Neuronal stem cell (in vitro differentiated cells): ENCODE data around the gene GRN.
"Not testable (repeated sequence)": the region's sequence is repeated elsewhere in the genome, so short reads cannot be mapped to it uniquely, and the experiment has no call there.

Source experiments
- DNase-seq: peaks from one replicate; pipeline ENCODE4 v3.0.0-alpha.2; 2013; ENCODE audit warnings: low spot score
- H2AFZ ChIP-seq: one replicate; pipeline ENCODE4 v1.6.1; 2013; ENCODE audit warnings: mild to moderate bottlenecking, low read length, inconsistent platforms
- H2AK5ac ChIP-seq: 2 replicates; pipeline ENCODE4 v1.6.1; 2013; ENCODE audit warnings: low read depth, mild to moderate bottlenecking, inconsistent platforms, low read length, moderate library complexity, mixed read lengths
- H2BK120ac ChIP-seq: 2 replicates; pipeline ENCODE4 v1.6.1; 2013; ENCODE audit warnings: low read depth, mild to moderate bottlenecking, inconsistent platforms, low read length, moderate library complexity, mixed read lengths
- H2BK12ac ChIP-seq: one replicate; pipeline ENCODE4 v1.6.1; 2013; ENCODE audit warnings: low read length, inconsistent platforms
- H2BK15ac ChIP-seq: 2 replicates; pipeline ENCODE4 v1.6.1; 2013; ENCODE audit warnings: mild to moderate bottlenecking, low read length, inconsistent platforms, mixed read lengths
- H2BK5ac ChIP-seq: one replicate; pipeline ENCODE4 v1.6.1; 2013; ENCODE audit warnings: inconsistent platforms, mild to moderate bottlenecking, low read length, moderate library complexity
- H3K14ac ChIP-seq: one replicate; pipeline ENCODE4 v1.6.1; 2013; ENCODE audit warnings: low read length, inconsistent platforms
- H3K18ac ChIP-seq: 2 replicates; pipeline ENCODE4 v1.6.1; 2013; ENCODE audit warnings: low read length, inconsistent platforms
- H3K23ac ChIP-seq: 2 replicates; pipeline ENCODE4 v1.6.1; 2013; ENCODE audit warnings: low read depth, mild to moderate bottlenecking, mixed read lengths, low read length, inconsistent platforms; ENCODE audit not compliant: poor library complexity
- H3K27ac ChIP-seq: replicated peaks from 3 replicates; pipeline ENCODE4 v1.5.1; 2013; ENCODE audit warnings: low read length, inconsistent platforms
- H3K27me3 ChIP-seq, 3 experiments: 2 replicates each; pipeline ENCODE4 v1.6.1; 2013; ENCODE audit warnings: low read length in 3 of 3, mild to moderate bottlenecking in 2 of 3, inconsistent platforms in 1 of 3, low read depth in 1 of 3, mixed read lengths in 1 of 3, moderate library complexity in 1 of 3; ENCODE audit not compliant: control insufficient read depth in 3 of 3, insufficient read depth in 3 of 3
- H3K36me3 ChIP-seq, 2 donors: replicated peaks in 1 of 2; 2 replicates each; pipeline ENCODE4 v1.6.1; 2013; ENCODE audit warnings: low read length in 2 of 2; ENCODE audit not compliant: control insufficient read depth in 2 of 2, insufficient read depth in 2 of 2
- H3K4ac ChIP-seq: 2 replicates; pipeline ENCODE4 v1.6.1; 2013; ENCODE audit warnings: inconsistent platforms, mild to moderate bottlenecking, low read length, moderate library complexity
- H3K4me1 ChIP-seq, 2 donors: 1 replicate in 1 of 2; 2 replicates in 1 of 2; pipeline ENCODE4 v1.6.1; 2013; ENCODE audit warnings: low read length in 2 of 2, low read depth in 1 of 2; ENCODE audit not compliant: control insufficient read depth in 2 of 2, insufficient read depth in 1 of 2
- H3K4me2 ChIP-seq: one replicate; pipeline ENCODE4 v1.6.1; 2013; ENCODE audit warnings: mild to moderate bottlenecking, low read length, inconsistent platforms; ENCODE audit not compliant: insufficient read depth, poor library complexity, severe bottlenecking
- H3K4me3 ChIP-seq, 2 donors: 2 replicates each; pipeline ENCODE4 v1.5.1; 2013; ENCODE audit warnings: low read length in 2 of 2, mild to moderate bottlenecking in 2 of 2, inconsistent platforms in 1 of 2, moderate library complexity in 1 of 2
- H3K79me1 ChIP-seq: one replicate; pipeline ENCODE4 v1.6.1; 2013; ENCODE audit warnings: low read depth, mild to moderate bottlenecking, inconsistent platforms, low read length, moderate library complexity
- H3K9ac ChIP-seq: one replicate; pipeline ENCODE4 v1.6.1; 2013; ENCODE audit warnings: mild to moderate bottlenecking, low read depth, low read length, inconsistent platforms; ENCODE audit not compliant: poor library complexity
- H3K9me3 ChIP-seq, 2 donors: replicated peaks in 1 of 2; 2 replicates each; pipeline versions ENCODE3 to v1.6.1; 2013; ENCODE audit warnings: low read length in 2 of 2, mild to moderate bottlenecking in 2 of 2, inconsistent platforms in 1 of 2, low read depth in 1 of 2, mixed read lengths in 1 of 2, moderate library complexity in 1 of 2; ENCODE audit not compliant: control insufficient read depth in 2 of 2, insufficient read depth in 1 of 2
- H4K8ac ChIP-seq: one replicate; pipeline ENCODE4 v1.6.1; 2013; ENCODE audit warnings: low read depth, mild to moderate bottlenecking, inconsistent platforms, low read length, moderate library complexity
- H4K91ac ChIP-seq: one replicate; pipeline ENCODE4 v1.6.1; 2013; ENCODE audit warnings: low read length, low read depth, mild to moderate bottlenecking, inconsistent platforms; ENCODE audit not compliant: poor library complexity
- WGBS, 2 donors: extraction: QIAGEN DNeasy Blood & Tissue Kit; methylation state at CpG; one replicate each; pipeline ENCODE4 v1.1.7; 2013; ENCODE audit warnings: missing lambda C conversion rate in 2 of 2, mixed read lengths in 1 of 2; ENCODE audit not compliant: insufficient read length in 2 of 2, insufficient replicate concordance in 1 of 2; ENCODE audit errors: extremely low coverage in 2 of 2; 5-methylcytosine and 5-hydroxymethylcytosine counted together

The GRN gene

DNA sequence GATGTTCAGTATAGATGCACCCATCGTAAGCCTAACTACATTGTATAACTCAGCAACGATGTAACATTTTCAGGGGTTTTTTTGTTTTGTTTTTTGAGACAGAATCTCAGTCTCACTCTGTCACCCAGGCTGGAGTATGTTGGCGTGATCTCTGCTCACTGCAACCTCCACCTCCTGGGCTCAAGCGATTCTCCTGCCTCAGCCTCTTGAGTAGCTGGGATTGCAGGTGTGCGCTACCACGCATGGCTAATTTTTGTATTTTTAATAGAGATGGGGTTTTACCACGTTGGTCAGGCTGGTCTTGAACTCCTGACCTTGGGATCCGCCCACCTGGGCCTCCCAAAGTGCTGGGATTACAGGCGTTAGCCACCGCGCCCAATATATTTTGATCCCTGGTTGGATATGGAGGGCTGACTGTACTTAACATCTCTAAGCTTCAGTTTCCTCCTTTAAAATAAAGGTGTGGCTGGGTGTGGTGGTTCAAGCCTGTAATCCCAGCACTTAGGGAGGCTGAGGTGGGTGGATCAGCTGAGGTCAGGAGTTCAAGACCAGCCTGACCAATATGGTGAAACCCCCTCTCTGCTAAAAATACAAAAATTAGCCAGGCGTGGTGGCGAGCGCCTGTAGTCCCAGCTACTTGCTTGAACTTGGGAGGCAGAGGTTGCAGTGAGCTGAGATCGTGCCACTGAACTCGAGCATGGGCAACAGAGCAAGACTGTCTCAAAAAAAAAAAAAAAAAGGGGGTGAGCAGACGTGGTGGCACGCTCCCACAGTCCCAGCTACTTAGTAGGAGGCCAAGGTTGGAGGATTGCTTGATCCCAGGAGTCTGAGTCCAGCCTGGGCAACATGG, 2.3 kb downstream of the GRN start:
- H2BK15ac ChIP-seq, DNase-seq, H3K14ac ChIP-seq, H3K4me2 ChIP-seq, H2BK12ac ChIP-seq, H2AK5ac ChIP-seq, H4K91ac ChIP-seq, H3K27ac ChIP-seq, H3K4me1 ChIP-seq, H3K79me1 ChIP-seq, H3K9ac ChIP-seq, H3K23ac ChIP-seq, H3K18ac ChIP-seq, H3K4me3 ChIP-seq, H2AFZ ChIP-seq, H2BK5ac ChIP-seq, H3K9me3 ChIP-seq, H2BK120ac ChIP-seq, H3K27me3 ChIP-seq, H4K8ac ChIP-seq, H3K4ac ChIP-seq: not testable (repeated sequence)
- WGBS, 2 donors, result no CpG with 5 or more reads among the region's 18 CpGs
- H3K36me3 ChIP-seq, result peaks cover 11 to 13% of the 10 kb centered on the region in 2 donors

DNA sequence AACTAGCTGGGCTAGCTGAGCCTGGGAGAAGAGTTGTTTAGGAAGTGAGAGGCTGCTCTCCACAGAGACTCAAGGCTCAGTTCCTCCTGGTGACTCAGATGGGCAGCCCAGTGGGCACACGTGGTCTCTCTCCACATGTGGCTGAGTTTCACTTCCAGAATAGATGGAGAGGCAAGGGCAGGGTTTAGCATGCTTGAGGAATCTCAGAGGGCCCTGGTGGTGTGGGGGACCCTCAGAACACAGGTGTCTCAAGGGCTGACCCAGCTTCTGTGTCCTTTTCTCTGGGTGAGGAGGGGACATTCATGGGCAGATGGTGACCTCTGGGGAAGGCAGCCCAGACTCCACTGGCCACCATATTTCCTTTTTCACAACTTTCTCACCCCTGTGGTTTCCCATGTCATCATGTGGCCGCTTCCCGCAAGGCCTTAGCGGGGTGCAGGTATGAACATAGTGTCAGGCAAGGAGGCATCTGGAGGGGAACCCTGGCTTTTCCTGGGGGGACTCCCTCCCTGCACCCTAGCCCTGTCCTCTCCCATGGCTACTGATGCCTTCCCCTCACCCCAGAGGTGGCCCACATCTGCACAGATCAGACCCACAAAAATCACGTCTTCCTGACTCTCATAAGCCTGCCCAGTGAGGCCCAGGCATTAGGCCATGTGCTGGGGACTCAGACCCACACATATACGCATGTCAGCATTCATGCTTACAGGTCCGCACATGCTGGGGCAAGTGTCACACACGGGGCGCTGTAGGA, 3.3 kb downstream of the GRN start:
- no peak overlapping the region for H4K8ac ChIP-seq
- DNase-seq, result no peak

GRCh38 chr17:44348988-44349364, 3.9 kb downstream of the GRN start:
- Histone ChIP-seq H3K36me3 (peaks cover 14 to 18% of the 10 kb centered on the region in 2 donors), H3K27ac (no peak overlapping the region), H3K4me1 (peaks cover 3 to 4% of the 10 kb centered on the region in 2 donors), H3K4me2 (no peak overlapping the region), H4K91ac (no peak overlapping the region), H2BK5ac (peak overlapping the region; percentile 47), H3K4ac (no peak overlapping the region), H2AFZ (no peak overlapping the region), H4K8ac (no peak overlapping the region), H3K79me1 (peaks cover 6% of the 10 kb centered on the region), H3K27me3 (peaks cover 0 to under 1% (median 0%) of the 10 kb centered on the region in 3 experiments), H2AK5ac (no peak overlapping the region), H3K9ac (no peak overlapping the region), H2BK12ac (no peak overlapping the region), H3K14ac (no peak overlapping the region), H2BK15ac (peak overlapping the region; percentile 6), H3K23ac (no peak overlapping the region), H3K9me3 (peaks cover 0 to 1% of the 10 kb centered on the region in 2 donors), H3K4me3 (no peak overlapping the region), H3K18ac (no peak overlapping the region), H2BK120ac (no peak overlapping the region)
- DNase-seq, result no peak
- no CpG with 5 or more reads among the region's 6 CpGs for WGBS, 2 donors

More for the DNA sequence above, 3.3 kb downstream of the GRN start:
- Histone ChIP-seq H3K4me2 (no peak overlapping the region), H3K18ac (no peak overlapping the region), H2BK15ac (no peak overlapping the region), H2BK5ac (peak overlapping the region; percentile 47), H3K4ac (no peak overlapping the region), H3K4me3 (no peak overlapping the region), H3K14ac (no peak overlapping the region), H3K4me1 (peaks cover 3 to 4% of the 10 kb centered on the region in 2 donors), H3K9ac (no peak overlapping the region), H3K79me1 (peaks cover 4% of the 10 kb centered on the region), H3K27me3 (peaks cover 0 to under 1% (median 0%) of the 10 kb centered on the region in 3 experiments), H2BK120ac (no peak overlapping the region), H3K36me3 (peaks cover 14 to 18% of the 10 kb centered on the region in 2 donors), H4K91ac (no peak overlapping the region), H2BK12ac (no peak overlapping the region), H3K23ac (no peak overlapping the region), H3K27ac (no peak overlapping the region), H2AK5ac (no peak overlapping the region), H3K9me3 (peaks cover 0 to 1% of the 10 kb centered on the region in 2 donors), H2AFZ (no peak overlapping the region)
- no CpG with 5 or more reads among the region's 9 CpGs for WGBS, 2 donors

- no peak overlapping the region for H3K4ac ChIP-seq
Measured at GRCh38 chr17:44349553-44350070, 4.5 kb downstream of the GRN start.

More at GRCh38 chr17:44349553-44350070, 4.5 kb downstream of the GRN start:
- Histone ChIP-seq H3K23ac (no peak overlapping the region), H2BK120ac (no peak overlapping the region), H2BK5ac (no peak overlapping the region), H3K4me2 (no peak overlapping the region), H3K9ac (no peak overlapping the region), H2BK15ac (no peak overlapping the region), H3K79me1 (peaks cover 8% of the 10 kb centered on the region), H2AK5ac (peak overlapping the region; percentile 18), H3K14ac (no peak overlapping the region), H2BK12ac (no peak overlapping the region), H3K4me3 (no peak overlapping the region), H3K9me3 (peaks cover 0 to 1% of the 10 kb centered on the region in 2 donors), H3K27me3 (peaks cover 0 to 2% (median 0%) of the 10 kb centered on the region in 3 experiments), H3K27ac (no peak overlapping the region), H3K18ac (peak overlapping the region; percentile 24), H3K36me3 (peaks cover 14 to 18% of the 10 kb centered on the region in 2 donors), H3K4me1 (peaks cover 3 to 4% of the 10 kb centered on the region in 2 donors), H2AFZ (no peak overlapping the region), H4K91ac (no peak overlapping the region), H4K8ac (no peak overlapping the region)
- no CpG with 5 or more reads among the region's 12 CpGs for WGBS, 2 donors
- DNase-seq, result no peak
